Ovary (tissue), 9 donors: Measurements from ENCODE around the gene ATRN. TPM values are rescaled to one million over a fixed set of nuclear protein-coding genes. Genes with fewer than 3 reads are reported as not detected.

Experiments
- DNase-seq, 5 donors: peaks; one replicate each; pipeline ENCODE4 v3.0.0-alpha.2; 2019 to 2020
- H3K27ac ChIP-seq, 2 donors: fragments of 200-600 bp; one replicate each; pipeline versions ENCODE4 v1.5.1 to v1.8.0; 2019 to 2022
- H3K27me3 ChIP-seq: fragments of 200-600 bp; one replicate; pipeline ENCODE4 v1.8.0; 2022
- H3K36me3 ChIP-seq: fragments of 200-600 bp; sonication (generic); one replicate; pipeline ENCODE4 v1.5.1; 2019
- H3K4me1 ChIP-seq: one replicate; pipeline ENCODE4 v1.8.1; 2013; ENCODE audit warnings: mild to moderate bottlenecking, moderate library complexity; ENCODE audit not compliant: insufficient read depth
- H3K4me3 ChIP-seq: fragments of 200-600 bp; sonication (generic); one replicate; pipeline ENCODE4 v1.5.1; 2017
- H3K9me3 ChIP-seq, 2 donors: fragments of 200-600 bp in 1 of 2; sonication (generic) in 1 of 2; one replicate each; pipeline versions ENCODE4 v1.5.1 to v1.8.1; 2013 to 2019; ENCODE audit warnings: mild to moderate bottlenecking in 1 of 2, moderate library complexity in 1 of 2
- EP300 ChIP-seq: sonication (generic); formaldehyde crosslinking; IDR thresholded peaks from one replicate; pipeline ENCODE4 v1.6.1; 2017; ENCODE audit warnings: antibody characterized with exemption
- POLR2A ChIP-seq: fragments of 450-650 bp; IDR thresholded peaks from one replicate; pipeline ENCODE4 v1.6.1; 2017; ENCODE audit warnings: antibody characterized with exemption, mild to moderate bottlenecking, moderate library complexity
- WGBS, 3 donors: extraction: QIAGEN DNeasy Blood & Tissue Kit in 1 of 3; methylation state at CpG; one replicate each; pipeline versions ENCODE4 v1.1.5 to v1.1.7; 2013 to 2017; 5-methylcytosine and 5-hydroxymethylcytosine counted together
- intact Hi-C, 4 donors: fragments of 100-400 bp; cut with DNase I; formaldehyde crosslinking; loops; one replicate each; pipeline versions ENCODE4 v1.11.0 to v1.15.1; 2022 to 2023
- polyA plus RNA-seq, 2 donors: library from polyadenylated mRNA; stranded (reverse); fragments of 200-250 nt in 1 of 2; fragments of 350-450 nt in 1 of 2; fragmentation: Illumina TruSeq in 1 of 2; extraction: RNeasy Lipid Tissue Mini Kit (QIAGEN cat#74804) in 1 of 2; gene quantifications; one replicate each; pipeline ENCODE4 v1.2.3, GENCODE V29; 2013 to 2014
- total RNA-seq, 7 donors: library from RNA; depleted of rRNA in 2 of 7; stranded (reverse); fragments of >200 nt in 2 of 7; fragmentation: NEBNext Ultra II Directional in 3 of 7; extraction: Animal tissue kit (Norgen Biotek cat#: 25700) in 3 of 7; gene quantifications; one replicate each; pipeline versions ENCODE4 v1.1.0 to v1.2.4, GENCODE V29; 2016 to 2023
- TF ChIP-seq, protein P1 (sequence below), 3 donors: fragments of 450-650 bp in 2 of 3; fragments of 200-600 bp in 1 of 3; IDR thresholded peaks; one replicate each; pipeline versions ENCODE4 v1.5.1 to v1.8.0; 2016 to 2022; ENCODE audit warnings: antibody characterized with exemption in 3 of 3, mild to moderate bottlenecking in 1 of 3
- donor health status: DM: no; HTN: no; CAD: no; lungs with moderate emphysema.
- donor health status: DM: no; HTN: no; CAD: no.
- donor health status: Bipolar disorder and iron deficiency.
- donor health status: DM: yes; HTN: yes; CAD: no.
- donor health status: DM: no; HTN: no; CAD: no.
- donor health status: DM: yes; HTN: yes; CAD: no.

Gene ATRN
- total and polyA plus RNA-seq, 9 donors: 10.3 to 46.2 (median 23.6) TPM

DNA sequence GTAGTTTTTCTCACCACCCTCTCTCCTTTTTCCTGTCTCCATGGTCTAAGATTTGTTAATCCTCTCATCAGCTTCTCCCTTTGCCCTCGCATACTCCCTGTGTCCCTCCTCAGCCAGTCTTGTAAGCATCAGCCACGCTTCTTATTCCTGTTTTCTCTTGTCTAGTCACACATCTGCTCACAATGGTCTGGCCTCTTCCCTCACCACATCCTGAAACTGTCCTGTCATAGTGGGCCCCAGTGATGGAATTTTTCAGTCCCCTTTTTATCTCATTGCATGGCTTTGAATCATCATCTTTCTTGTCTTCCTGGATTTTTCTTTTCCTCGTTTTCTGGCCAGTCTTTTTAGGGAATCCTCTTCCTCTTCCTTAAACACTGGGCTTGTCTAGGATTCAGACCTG is 135.2 kb downstream of the ATRN start:
- intact Hi-C loops: no loop called here
- Histone ChIP-seq H3K4me3 (no peak overlapping the region), H3K9me3 (no peaks in the 10 kb centered on the region), H3K36me3 (no peaks in the 10 kb centered on the region), H3K4me1 (no peaks in the 10 kb centered on the region), H3K27ac (no peak overlapping the region), H3K27me3 (no peaks in the 10 kb centered on the region)
- DNase-seq: no peak
- TF ChIP-seq, protein P1, sequence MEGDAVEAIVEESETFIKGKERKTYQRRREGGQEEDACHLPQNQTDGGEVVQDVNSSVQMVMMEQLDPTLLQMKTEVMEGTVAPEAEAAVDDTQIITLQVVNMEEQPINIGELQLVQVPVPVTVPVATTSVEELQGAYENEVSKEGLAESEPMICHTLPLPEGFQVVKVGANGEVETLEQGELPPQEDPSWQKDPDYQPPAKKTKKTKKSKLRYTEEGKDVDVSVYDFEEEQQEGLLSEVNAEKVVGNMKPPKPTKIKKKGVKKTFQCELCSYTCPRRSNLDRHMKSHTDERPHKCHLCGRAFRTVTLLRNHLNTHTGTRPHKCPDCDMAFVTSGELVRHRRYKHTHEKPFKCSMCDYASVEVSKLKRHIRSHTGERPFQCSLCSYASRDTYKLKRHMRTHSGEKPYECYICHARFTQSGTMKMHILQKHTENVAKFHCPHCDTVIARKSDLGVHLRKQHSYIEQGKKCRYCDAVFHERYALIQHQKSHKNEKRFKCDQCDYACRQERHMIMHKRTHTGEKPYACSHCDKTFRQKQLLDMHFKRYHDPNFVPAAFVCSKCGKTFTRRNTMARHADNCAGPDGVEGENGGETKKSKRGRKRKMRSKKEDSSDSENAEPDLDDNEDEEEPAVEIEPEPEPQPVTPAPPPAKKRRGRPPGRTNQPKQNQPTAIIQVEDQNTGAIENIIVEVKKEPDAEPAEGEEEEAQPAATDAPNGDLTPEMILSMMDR (IDR thresholded peaks at IDR 0.05): no peak
- no peak for TF ChIP-seq EP300
- no peak for TF ChIP-seq POLR2A
- 78 to 89% (median 87%) methylated on average over 3 of the region's 3 CpGs for WGBS, 3 donors

- Histone ChIP-seq H3K4me3 (no peak overlapping the region), H3K27me3 (no peaks in the 10 kb centered on the region), H3K36me3 (no peaks in the 10 kb centered on the region), H3K27ac (no peak overlapping the region), H3K9me3 (no peaks in the 10 kb centered on the region), H3K4me1 (no peaks in the 10 kb centered on the region)
- TF ChIP-seq EP300: no peak
- TF ChIP-seq, protein P1 (IDR thresholded peaks at IDR 0.05): no peak
- no peak for TF ChIP-seq POLR2A
- intact Hi-C loops: no loop called here
- 41 to 59% (median 58%) methylated on average over 1 of the region's 1 CpG for WGBS, 3 donors
- no peak for DNase-seq
Measured at GRCh38 chr20:3611901-3612300, 141.1 kb downstream of the ATRN start.

GRCh38 chr20:3612795-3613572 is 142.2 kb downstream of the ATRN start:
- intact Hi-C loops: no loop called here
- H3K9me3 ChIP-seq: no peaks in the 10 kb centered on the region
- H3K36me3 ChIP-seq: no peaks in the 10 kb centered on the region
- H3K27me3 ChIP-seq: no peaks in the 10 kb centered on the region
- no peak for DNase-seq
- TF ChIP-seq EP300 (no peak), POLR2A (no peak)
- TF ChIP-seq, protein P1 (IDR thresholded peaks at IDR 0.05): no peak
- H3K4me3 ChIP-seq: no peak overlapping the region
- H3K27ac ChIP-seq: no peak overlapping the region
- no peaks in the 10 kb centered on the region for H3K4me1 ChIP-seq
- 86 to 92% (median 92%) methylated on average over 10 of the region's 10 CpGs for WGBS, 3 donors

GRCh38 chr20:3613821-3614440 is 143.1 kb downstream of the ATRN start:
- H3K9me3 ChIP-seq: no peaks in the 10 kb centered on the region
- no peaks in the 10 kb centered on the region for H3K27me3 ChIP-seq
- no peak for DNase-seq
- 74 to 86% (median 81%) methylated on average over 9 of the region's 9 CpGs for WGBS, 3 donors
- no peaks in the 10 kb centered on the region for H3K4me1 ChIP-seq
- no peaks in the 10 kb centered on the region for H3K36me3 ChIP-seq
- no peak overlapping the region for H3K27ac ChIP-seq
- no peak overlapping the region for H3K4me3 ChIP-seq
- intact Hi-C loops: no loop called here
- TF ChIP-seq EP300 (no peak), POLR2A (no peak)
- TF ChIP-seq, protein P1 (IDR thresholded peaks at IDR 0.05): no peak
